ENCODE data around the gene IL18BP. TPM values are rescaled to one million over a fixed set of nuclear protein-coding genes. Genes with fewer than 3 reads are reported as not detected.

The IL18BP gene
- total RNA-seq (2011; cell fraction: chromatin; rRNA removed; ENCODE audit: low replicate concordance), result 50.1 and 71.5 TPM in 2 replicates
- total RNA-seq (2011; cell fraction: nucleolus; rRNA removed), result 32.2 and 35.4 TPM in 2 replicates
- total RNA-seq (2011; cell fraction: nucleoplasm; rRNA removed), result 35.9 and 50.0 TPM in 2 replicates
- total RNA-seq (2014; rRNA removed) (2.1 and 2.9 TPM in 2 replicates), total RNA-seq (2014; rRNA removed; fragmentation: Illumina TruSeq; extraction: Trizol) (2.7 and 3.2 TPM in 2 replicates), total RNA-seq (2015; rRNA removed; fragmentation: Illumina TruSeq; extraction: Trizol) (3.2 and 3.5 TPM in 2 replicates), total RNA-seq (2021) (5.2 and 9.4 TPM in 2 replicates), polyA plus RNA-seq (2011; rRNA removed) (6.4 and 10.7 TPM in 2 replicates), polyA plus RNA-seq (2014; fragmentation: Illumina TruSeq; extraction: Trizol) (6.1 TPM in 2 replicates), polyA plus RNA-seq (2014; fragmentation: Nextera tagmentation; extraction: Ambion mirVana) (under 1 TPM; 0.34 to 0.35 TPM), polyA plus RNA-seq (2014; rRNA removed) (6.3 and 7.2 TPM in 2 replicates), polyA minus RNA-seq (2011; rRNA and poly(A)+ RNA removed) (9.5 and 10.0 TPM in 2 replicates), Bru-seq, nascent RNA (percentile 66 among the genes with signal in this experiment), BruChase-seq, experiment 1, labeled RNA remaining after a 2-hour chase (percentile 68 among the genes with signal in this experiment), BruChase-seq, experiment 2, labeled RNA remaining after a 6-hour chase (percentile 79 among the genes with signal in this experiment)
- 9.9 and 10.0 TPM in 2 replicates for polyA plus RNA-seq (2011; cell fraction: cytosol; rRNA removed)
- polyA plus RNA-seq (2011; cell fraction: nucleus; rRNA removed), result 56.7 and 61.5 TPM in 2 replicates
- polyA plus RNA-seq (2012), result 5.7 and 12.3 TPM in 2 replicates
- polyA minus RNA-seq (2011; cell fraction: cytosol; rRNA and poly(A)+ RNA removed), result 2.2 and 3.4 TPM in 2 replicates
- 11.3 and 13.7 TPM in 2 replicates for polyA minus RNA-seq (2011; cell fraction: nucleus; rRNA and poly(A)+ RNA removed)
- long read RNA-seq, experiment 1, partial matches to known transcripts, result 0 of 7 reads
- long read RNA-seq, experiment 1, other reads (novel, unspliced or antisense), result 6 of 7 reads
- long read RNA-seq, experiment 2, partial matches to known transcripts, result 0 of 5 reads
- long read RNA-seq, experiment 2, other reads (novel, unspliced or antisense), result 4 of 5 reads
- long read RNA-seq, experiment 3, result 0 reads

- Histone ChIP-seq H4K20me1 (replicated peaks; ENCODE audit: control insufficient read depth, insufficient read depth, low read length) (peaks cover 10% of the 10 kb centered on the region), H3K9me1 (ENCODE audit: control insufficient read depth, insufficient read depth, low read length) (peaks cover 14% of the 10 kb centered on the region), H3K4me2 (ENCODE audit: insufficient read depth, low read length) (peak within 1 kb of the TSS; percentile 42; the same call in 1 of the 2 replicates), H3K27me3 (ENCODE audit: control insufficient read depth in 2 of 2, insufficient read depth in 2 of 2, low read length in 2 of 2) (no peaks in the 10 kb centered on the region), H3K27ac (ENCODE audit: extremely low read depth, low read depth, low read length) (peak within 1 kb of the TSS; percentile 34), H2AFZ (ENCODE audit: low read depth, low read length) (no peak within 1 kb of the TSS), H3K4me3 (no peak within 1 kb of the TSS), H3K36me3 (ENCODE audit: control insufficient read depth, insufficient read depth, low read length) (peaks cover 59% of the 10 kb centered on the region; the same call in 2 of the 3 replicates), H3K79me2 (ENCODE audit: control insufficient read depth, insufficient read depth, low read length) (no peaks in the 10 kb centered on the region), H3K9me3 (replicated peaks; ENCODE audit: control insufficient read depth, insufficient read depth, low read depth, low read length) (no peaks in the 10 kb centered on the region), H3K4me1 (replicated peaks in 1 of 2; ENCODE audit: control insufficient read depth in 2 of 2, insufficient read depth in 2 of 2, low read length in 2 of 2) (peaks cover 48 to 73% of the 10 kb centered on the region in 2 experiments), H3K9ac (ENCODE audit: insufficient read depth in 1 of 2, low read depth in 2 of 2, low read length in 2 of 2) (peak within 1 kb of the TSS; percentile 30 to 59; a peak in 2 of 4 replicates)
- intact Hi-C loops (cut with micrococcal nuclease), result loop anchor here (5.0 kb wide), 1 partner anchor 136 kb away; no protein-coding TSS in a partner anchor
- CTCF ChIA-PET (ENCODE audit: low intra/inter-chr PET ratio), result no interaction called here
- WGBS (ENCODE audit: insufficient coverage, low coverage, missing lambda C conversion rate), result 83% methylated on average over 8 of the region's 11 CpGs
- POLR2A ChIA-PET, result interaction anchor here (0.6 to 2.1 kb wide), 5 partner anchors 11 to 376 kb away, joined by 3 to 10 read pairs (median 4); no protein-coding TSS in a partner anchor
- FAIRE-seq (no peak), ATAC-seq (no peak), DNase-seq (ENCODE audit: extremely low read depth in 1 of 4, low spot score in 3 of 4) (no peak)
- TF ChIP-seq TRIM24 (IDR thresholded peaks at IDR 0.05) (no peak), ZNF57 (CRISPR knock-in tag; IDR thresholded peaks at IDR 0.05) (no peak), HDAC8 (tag; IDR thresholded peaks at IDR 0.05) (no peak), RCOR1 (IDR thresholded peaks at IDR 0.05; ENCODE audit: borderline replicate concordance in 1 of 2, low read depth in 2 of 2, low read length in 2 of 2) (no peak), EP400 (IDR thresholded peaks at IDR 0.05) (no peak), GATA2 (CRISPR knock-in tag; IDR thresholded peaks at IDR 0.05) (no peak), BRF1 (IDR thresholded peaks at IDR 0.05; ENCODE audit: borderline replicate concordance, extremely low read depth, insufficient read length) (no peak), POLR2A (conservative IDR thresholded peaks at IDR 0.05) (0 out of 2 replicates have a peak, but pooled peaks have one; percentile 12), ZNF785 (CRISPR knock-in tag; IDR thresholded peaks at IDR 0.05) (no peak), E2F1 (CRISPR knock-in tag; IDR thresholded peaks at IDR 0.05) (no peak), CHD4 (IDR thresholded peaks at IDR 0.05; ENCODE audit: insufficient read depth, insufficient replicate concordance, low read depth, low read length, poor library complexity, severe bottlenecking) (no peak), SPI1 (IDR thresholded peaks at IDR 0.05; ENCODE audit: borderline replicate concordance, low read depth, low read length) (peak; percentile 28; the same call in 1 of the 2 replicates)
- in situ Hi-C loops (cut with MboI), result no loop called here
- BruUV-seq (replicated peaks), result no TSS peak
Measured at GRCh38 chr11:71998649-71999310, at the start of gene IL18BP. TSS of gene IL18BP (plus strand) at chr11:71998909. CDS start at chr11:71999985, 1,076 bp downstream.
